Endothelial cell of umbilical vein (primary cell): Measurements from ENCODE around the gene SENP7. TPM values are rescaled to one million over a fixed set of nuclear protein-coding genes. Genes with fewer than 3 reads are reported as not detected.
"Not testable (repeated sequence)": the region's sequence is repeated elsewhere in the genome, so short reads cannot be mapped to it uniquely, and the experiment has no call there.

Experiments
- BruUV-seq: library from RNA; stranded (reverse); fragments of 400-500 nt; replicated peaks from 2 replicates; lab custom pipeline; 2021; lab: Mats Ljungman, UMichigan
- CTCF ChIA-PET: fragments of 300-600, 350-600 bp; sonication (Branson Sonifier 250); formaldehyde crosslinking; loops from one replicate; lab custom pipeline; 2021; ENCODE audit warnings: antibody characterized with exemption, inconsistent platforms; lab: Charles Lee
- POLR2A ChIA-PET: fragments of 300-600, 350-600 bp; sonication (Branson Sonifier 250); formaldehyde crosslinking; loops from one replicate; lab custom pipeline; 2021; ENCODE audit warnings: antibody characterized with exemption, inconsistent platforms; lab: Charles Lee
- DNase-seq: peaks from one replicate; pipeline ENCODE4 v3.0.0-alpha.2; 2011; ENCODE audit warnings: low read depth, low spot score
- FAIRE-seq: peaks from 2 replicates; lab custom pipeline; 2011; peaks lifted over from hg19 to GRCh38; lab: Jason Lieb, UNC
- H2AFZ ChIP-seq: 2 replicates; pipeline ENCODE4 v1.6.0; 2012; ENCODE audit warnings: low read depth, low read length, control low read depth, inconsistent platforms
- H3K27ac ChIP-seq: 2 replicates; pipeline ENCODE4 v1.5.1; 2011; ENCODE audit warnings: low read depth, mild to moderate bottlenecking, control low read depth, low read length, moderate library complexity; ENCODE audit not compliant: insufficient read depth
- H3K27me3 ChIP-seq, 2 experiments: 2 replicates each; pipeline versions ENCODE4 v1.6.0 to v1.6.1; 2011; ENCODE audit warnings: low read length in 2 of 2, mixed read lengths in 1 of 2; ENCODE audit not compliant: control insufficient read depth in 2 of 2, insufficient read depth in 2 of 2
- H3K36me3 ChIP-seq, 2 experiments: 2 replicates in 1 of 2; 3 replicates in 1 of 2; pipeline ENCODE4 v1.5.1; 2011; ENCODE audit warnings: low read length in 2 of 2, mild to moderate bottlenecking in 1 of 2, moderate library complexity in 1 of 2; ENCODE audit not compliant: control insufficient read depth in 2 of 2, insufficient read depth in 2 of 2; ENCODE audit errors: extremely low read depth in 1 of 2
- H3K4me1 ChIP-seq: 3 replicates; pipeline ENCODE4 v1.5.1; 2011; ENCODE audit warnings: mild to moderate bottlenecking, low read length; ENCODE audit not compliant: control insufficient read depth, insufficient read depth; ENCODE audit errors: extremely low read depth
- H3K4me2 ChIP-seq: 2 replicates; pipeline ENCODE4 v1.6.1; 2011; ENCODE audit warnings: low read length, control low read depth, mixed read lengths; ENCODE audit not compliant: insufficient read depth
- H3K4me3 ChIP-seq, 3 experiments: fragments of 200-600 bp in 1 of 3; sonication (generic), shearing (Covaris generic) in 1 of 3; replicated peaks in 1 of 3; 2 replicates each; pipeline ENCODE4 v1.5.1; 2011 to 2016; ENCODE audit warnings: control low read depth in 3 of 3, low read length in 3 of 3, mild to moderate bottlenecking in 2 of 3, inconsistent platforms in 1 of 3, low read depth in 1 of 3, moderate library complexity in 1 of 3; ENCODE audit not compliant: insufficient read depth in 1 of 3
- H3K79me2 ChIP-seq: 2 replicates; pipeline ENCODE4 v1.6.0; 2012; ENCODE audit warnings: low read length, inconsistent platforms; ENCODE audit not compliant: control insufficient read depth, insufficient read depth
- H3K9ac ChIP-seq: replicated peaks from 2 replicates; pipeline ENCODE3; 2011; ENCODE audit warnings: low read length, control low read depth; ENCODE audit not compliant: insufficient read depth; ENCODE audit errors: extremely low read depth
- H3K9me1 ChIP-seq: replicated peaks from 3 replicates; pipeline ENCODE4 v1.6.0; 2011; ENCODE audit warnings: mild to moderate bottlenecking, low read length; ENCODE audit not compliant: control insufficient read depth, insufficient read depth; ENCODE audit errors: extremely low read depth
- H3K9me3 ChIP-seq: replicated peaks from 2 replicates; pipeline ENCODE4 v1.5.1; 2012; ENCODE audit warnings: low read length, inconsistent platforms; ENCODE audit not compliant: control insufficient read depth, insufficient read depth
- H4K20me1 ChIP-seq: replicated peaks from 2 replicates; pipeline ENCODE3; 2011; ENCODE audit warnings: mild to moderate bottlenecking, low read length; ENCODE audit not compliant: control insufficient read depth, insufficient read depth; ENCODE audit errors: extremely low read depth
- FOS ChIP-seq: IDR thresholded peaks from 2 replicates; pipeline ENCODE4 v1.6.1; 2011; ENCODE audit warnings: mild to moderate bottlenecking, low read length, moderate library complexity, borderline replicate concordance; ENCODE audit not compliant: insufficient read depth
- GATA2 ChIP-seq: IDR thresholded peaks from 2 replicates; pipeline ENCODE4 v1.7.0; 2011; ENCODE audit warnings: low read depth, mild to moderate bottlenecking, moderate library complexity, mixed read lengths, low read length; ENCODE audit not compliant: insufficient read length, insufficient read depth
- JUN ChIP-seq: IDR thresholded peaks from 2 replicates; pipeline ENCODE4 v1.6.1; 2011; ENCODE audit warnings: borderline replicate concordance, low read depth; ENCODE audit not compliant: insufficient read length, insufficient read depth
- MAX ChIP-seq: IDR thresholded peaks from 2 replicates; pipeline ENCODE4 v1.6.1; 2011; ENCODE audit not compliant: insufficient read depth, insufficient read length
- MYC ChIP-seq: IDR thresholded peaks from one replicate; pipeline ENCODE4 v1.6.1; 2011; ENCODE audit warnings: mild to moderate bottlenecking, low read depth, low read length
- POLR2A ChIP-seq: IDR thresholded peaks from 2 replicates; pipeline ENCODE4 v1.6.1; 2012; ENCODE audit warnings: low read depth, mild to moderate bottlenecking, control low read depth, low read length
- POLR2AphosphoS5 ChIP-seq: IDR thresholded peaks from 2 replicates; pipeline ENCODE4 v1.6.1; 2012; ENCODE audit warnings: low read depth, mild to moderate bottlenecking, control low read depth, low read length, moderate library complexity; ENCODE audit not compliant: insufficient read depth
- dilution Hi-C: fragments of 300-500 bp; cut with MboI; formaldehyde crosslinking; loops from one replicate; pipeline ENCODE4 v1.15.0; 2019; ENCODE audit warnings: low sequenced_read_pairs; ENCODE audit not compliant: extremely low pct_ligation_motif_present
- intact Hi-C: fragments of 100-400 bp; cut with micrococcal nuclease; formaldehyde crosslinking; loops from one replicate; pipeline ENCODE4 v1.10.0; 2022
- polyA plus RNA-seq, 4 experiments: library from polyadenylated mRNA; depleted of rRNA in 3 of 4; stranded (reverse) in 3 of 4; unstranded in 1 of 4; fragments of >200 nt; gene quantifications; 2 replicates each; pipeline versions ENCODE4 v1.2.1 to v1.2.3, GENCODE V29; 2011 to 2012; ENCODE audit warnings: missing spikeins in 1 of 4
- total RNA-seq: library from RNA; stranded (reverse); gene quantifications from 2 replicates; pipeline ENCODE4 v1.2.3, GENCODE V29; 2021
- TF ChIP-seq, protein P1 (sequence below), 2 donors: IDR thresholded peaks; 1 replicate in 1 of 2; 2 replicates in 1 of 2; pipeline ENCODE4 v1.5.1; 2011; ENCODE audit warnings: low read length in 2 of 2, mild to moderate bottlenecking in 2 of 2, moderate library complexity in 2 of 2, control low read depth in 1 of 2, inconsistent platforms in 1 of 2, low read depth in 1 of 2; ENCODE audit not compliant: insufficient read depth in 1 of 2; ENCODE audit errors: extremely low read depth in 1 of 2

The SENP7 gene
- total and polyA plus RNA-seq, 2 donors (not counting 3 experiments of a cell fraction or from before 2014, with no cell fraction given): 5.1 to 18.7 TPM

- ChIA-PET CTCF (no interaction called here), POLR2A (no interaction called here)
- H3K36me3 ChIP-seq: no peaks in the 10 kb centered on the region
- no peak overlapping the region for H3K27ac ChIP-seq
- dilution Hi-C loops: no loop called here
- H3K79me2 ChIP-seq: no peaks in the 10 kb centered on the region
- DNase-seq: no peak
- H3K27me3 ChIP-seq: peaks cover 2 to 23% of the 10 kb centered on the region in 2 experiments
- no peak overlapping the region for H2AFZ ChIP-seq
- no peak for FAIRE-seq
- no peak overlapping the region for H3K4me2 ChIP-seq
- H3K4me1 ChIP-seq: no peaks in the 10 kb centered on the region
- no peak overlapping the region for H3K4me3 ChIP-seq
- no peaks in the 10 kb centered on the region for H4K20me1 ChIP-seq
- no peak overlapping the region for H3K9ac ChIP-seq
- BruUV-seq: no TSS peak
- H3K9me1 ChIP-seq: no peaks in the 10 kb centered on the region
- intact Hi-C loops: no loop called here
- TF ChIP-seq POLR2AphosphoS5 (no peak), FOS (no peak), POLR2A (no peak), JUN (no peak), MYC (no peak), GATA2 (no peak), MAX (no peak)
- TF ChIP-seq, protein P1, sequence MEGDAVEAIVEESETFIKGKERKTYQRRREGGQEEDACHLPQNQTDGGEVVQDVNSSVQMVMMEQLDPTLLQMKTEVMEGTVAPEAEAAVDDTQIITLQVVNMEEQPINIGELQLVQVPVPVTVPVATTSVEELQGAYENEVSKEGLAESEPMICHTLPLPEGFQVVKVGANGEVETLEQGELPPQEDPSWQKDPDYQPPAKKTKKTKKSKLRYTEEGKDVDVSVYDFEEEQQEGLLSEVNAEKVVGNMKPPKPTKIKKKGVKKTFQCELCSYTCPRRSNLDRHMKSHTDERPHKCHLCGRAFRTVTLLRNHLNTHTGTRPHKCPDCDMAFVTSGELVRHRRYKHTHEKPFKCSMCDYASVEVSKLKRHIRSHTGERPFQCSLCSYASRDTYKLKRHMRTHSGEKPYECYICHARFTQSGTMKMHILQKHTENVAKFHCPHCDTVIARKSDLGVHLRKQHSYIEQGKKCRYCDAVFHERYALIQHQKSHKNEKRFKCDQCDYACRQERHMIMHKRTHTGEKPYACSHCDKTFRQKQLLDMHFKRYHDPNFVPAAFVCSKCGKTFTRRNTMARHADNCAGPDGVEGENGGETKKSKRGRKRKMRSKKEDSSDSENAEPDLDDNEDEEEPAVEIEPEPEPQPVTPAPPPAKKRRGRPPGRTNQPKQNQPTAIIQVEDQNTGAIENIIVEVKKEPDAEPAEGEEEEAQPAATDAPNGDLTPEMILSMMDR (IDR thresholded peaks at IDR 0.05; ENCODE audit: extremely low read depth in 1 of 2, insufficient read depth in 1 of 2, low read depth in 1 of 2, low read length in 2 of 2): no peak
- no peaks in the 10 kb centered on the region for H3K9me3 ChIP-seq
Measured at GRCh38 chr3:101556064-101556463, 43.1 kb upstream of the SENP7 start.

DNA sequence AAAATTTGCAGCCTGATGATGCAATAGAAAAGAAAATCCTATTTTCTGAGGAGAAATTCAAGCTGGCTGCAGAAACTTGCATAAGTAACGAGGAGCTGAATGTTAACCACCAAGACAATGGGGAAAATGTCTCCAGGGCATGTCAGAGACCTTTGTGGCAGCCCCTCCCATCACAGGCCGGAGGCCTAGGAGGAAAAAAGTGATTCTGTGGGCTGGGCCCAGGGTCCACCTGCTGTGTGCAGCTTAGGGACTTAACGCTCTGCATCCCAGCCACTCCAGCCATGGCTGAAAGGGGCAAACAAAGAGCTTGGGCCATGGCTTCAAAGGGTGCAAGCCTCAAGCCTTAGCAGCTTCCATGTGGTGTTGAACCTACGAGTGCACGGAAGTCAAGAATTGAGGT, 40.4 kb upstream of the SENP7 start:
- DNase-seq, dilution Hi-C loops: not testable (repeated sequence)

GRCh38 chr3:101551359-101552081, 38.5 kb upstream of the SENP7 start:
- H3K4me3 ChIP-seq, H3K9me3 ChIP-seq, BruUV-seq, H3K27ac ChIP-seq, FAIRE-seq, CTCF ChIA-PET, POLR2A ChIA-PET, H3K9ac ChIP-seq, H2AFZ ChIP-seq, H3K36me3 ChIP-seq, H3K4me1 ChIP-seq, dilution Hi-C loops, H3K4me2 ChIP-seq, H3K79me2 ChIP-seq, H3K27me3 ChIP-seq, H3K9me1 ChIP-seq, intact Hi-C loops, H4K20me1 ChIP-seq, DNase-seq: not testable (repeated sequence)

More for the DNA sequence above, 40.4 kb upstream of the SENP7 start:
- H3K4me1 ChIP-seq, H3K36me3 ChIP-seq, H2AFZ ChIP-seq, POLR2A ChIA-PET, FAIRE-seq, H3K9me1 ChIP-seq, H3K9me3 ChIP-seq, BruUV-seq, H3K4me2 ChIP-seq, H3K9ac ChIP-seq, intact Hi-C loops, H3K79me2 ChIP-seq, H3K27ac ChIP-seq, H4K20me1 ChIP-seq, H3K4me3 ChIP-seq: not testable (repeated sequence)
- CTCF ChIA-PET: interaction anchor here (1.8 kb wide), 1 partner anchor 20 kb away, joined by 4 read pairs; the partner anchor contains the start of gene PCNP
- H3K27me3 ChIP-seq: peaks cover 2 to 21% of the 10 kb centered on the region in 2 experiments
